Measurements from ENCODE around the gene AHDC1.

DNA sequence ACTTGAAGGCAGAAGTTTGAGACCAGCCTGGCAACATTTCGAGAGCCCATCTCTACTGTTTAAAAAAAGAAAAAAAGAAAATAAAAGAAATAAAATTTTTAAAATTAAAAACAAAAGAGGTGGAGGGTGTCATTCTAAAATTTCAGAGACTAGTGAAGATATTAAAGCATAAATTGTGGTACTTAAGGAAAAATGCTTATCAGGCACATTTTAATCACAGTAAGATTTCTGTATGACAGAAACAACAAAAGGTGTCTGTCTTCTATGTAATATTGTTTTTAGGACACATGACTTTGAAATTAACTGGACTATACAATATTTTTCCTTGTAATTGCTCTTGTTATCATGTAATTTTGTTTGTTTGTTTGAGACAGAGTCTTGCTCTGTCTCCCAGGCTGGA, 118.6 kb downstream of the AHDC1 start:
- TF ChIP-seq, protein P1, sequence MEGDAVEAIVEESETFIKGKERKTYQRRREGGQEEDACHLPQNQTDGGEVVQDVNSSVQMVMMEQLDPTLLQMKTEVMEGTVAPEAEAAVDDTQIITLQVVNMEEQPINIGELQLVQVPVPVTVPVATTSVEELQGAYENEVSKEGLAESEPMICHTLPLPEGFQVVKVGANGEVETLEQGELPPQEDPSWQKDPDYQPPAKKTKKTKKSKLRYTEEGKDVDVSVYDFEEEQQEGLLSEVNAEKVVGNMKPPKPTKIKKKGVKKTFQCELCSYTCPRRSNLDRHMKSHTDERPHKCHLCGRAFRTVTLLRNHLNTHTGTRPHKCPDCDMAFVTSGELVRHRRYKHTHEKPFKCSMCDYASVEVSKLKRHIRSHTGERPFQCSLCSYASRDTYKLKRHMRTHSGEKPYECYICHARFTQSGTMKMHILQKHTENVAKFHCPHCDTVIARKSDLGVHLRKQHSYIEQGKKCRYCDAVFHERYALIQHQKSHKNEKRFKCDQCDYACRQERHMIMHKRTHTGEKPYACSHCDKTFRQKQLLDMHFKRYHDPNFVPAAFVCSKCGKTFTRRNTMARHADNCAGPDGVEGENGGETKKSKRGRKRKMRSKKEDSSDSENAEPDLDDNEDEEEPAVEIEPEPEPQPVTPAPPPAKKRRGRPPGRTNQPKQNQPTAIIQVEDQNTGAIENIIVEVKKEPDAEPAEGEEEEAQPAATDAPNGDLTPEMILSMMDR (IDR thresholded peaks at IDR 0.05; ENCODE audit: poor library complexity, severe bottlenecking) = no peak
- TF ChIP-seq POLR2AphosphoS5 (IDR thresholded peaks at IDR 0.05) (no peak), EZH2 (IDR thresholded peaks at IDR 0.05; ENCODE audit: borderline replicate concordance, insufficient read depth, low read length, poor library complexity, severe bottlenecking) (no peak)

All from neural cell (in vitro differentiated cells).